Endothelial cell of umbilical vein (primary cell): ENCODE measurements around the gene RUSF1. TPM values are rescaled to one million over a fixed set of nuclear protein-coding genes. Genes with fewer than 3 reads are reported as not detected.
"Not testable (repeated sequence)": the region's sequence is repeated elsewhere in the genome, so short reads cannot be mapped to it uniquely, and the experiment has no call there.

Experiments
- BruUV-seq: library from RNA; stranded (reverse); fragments of 400-500 nt; replicated peaks from 2 replicates; lab custom pipeline; 2021; lab: Mats Ljungman, UMichigan
- CTCF ChIA-PET: fragments of 300-600, 350-600 bp; sonication (Branson Sonifier 250); formaldehyde crosslinking; loops from one replicate; lab custom pipeline; 2021; ENCODE audit warnings: antibody characterized with exemption, inconsistent platforms; lab: Charles Lee
- POLR2A ChIA-PET: fragments of 300-600, 350-600 bp; sonication (Branson Sonifier 250); formaldehyde crosslinking; loops from one replicate; lab custom pipeline; 2021; ENCODE audit warnings: antibody characterized with exemption, inconsistent platforms; lab: Charles Lee
- DNase-seq: peaks from one replicate; pipeline ENCODE4 v3.0.0-alpha.2; 2011; ENCODE audit warnings: low read depth, low spot score
- FAIRE-seq: peaks from 2 replicates; lab custom pipeline; 2011; peaks lifted over from hg19 to GRCh38; lab: Jason Lieb, UNC
- H2AFZ ChIP-seq: 2 replicates; pipeline ENCODE4 v1.6.0; 2012; ENCODE audit warnings: low read depth, low read length, control low read depth, inconsistent platforms
- H3K27ac ChIP-seq: 2 replicates; pipeline ENCODE4 v1.5.1; 2011; ENCODE audit warnings: low read depth, mild to moderate bottlenecking, control low read depth, low read length, moderate library complexity; ENCODE audit not compliant: insufficient read depth
- H3K27me3 ChIP-seq, 2 experiments: 2 replicates each; pipeline versions ENCODE4 v1.6.0 to v1.6.1; 2011; ENCODE audit warnings: low read length in 2 of 2, mixed read lengths in 1 of 2; ENCODE audit not compliant: control insufficient read depth in 2 of 2, insufficient read depth in 2 of 2
- H3K36me3 ChIP-seq, 2 experiments: 2 replicates in 1 of 2; 3 replicates in 1 of 2; pipeline ENCODE4 v1.5.1; 2011; ENCODE audit warnings: low read length in 2 of 2, mild to moderate bottlenecking in 1 of 2, moderate library complexity in 1 of 2; ENCODE audit not compliant: control insufficient read depth in 2 of 2, insufficient read depth in 2 of 2; ENCODE audit errors: extremely low read depth in 1 of 2
- H3K4me1 ChIP-seq: 3 replicates; pipeline ENCODE4 v1.5.1; 2011; ENCODE audit warnings: mild to moderate bottlenecking, low read length; ENCODE audit not compliant: control insufficient read depth, insufficient read depth; ENCODE audit errors: extremely low read depth
- H3K4me2 ChIP-seq: 2 replicates; pipeline ENCODE4 v1.6.1; 2011; ENCODE audit warnings: low read length, control low read depth, mixed read lengths; ENCODE audit not compliant: insufficient read depth
- H3K4me3 ChIP-seq, 3 experiments: fragments of 200-600 bp in 1 of 3; sonication (generic), shearing (Covaris generic) in 1 of 3; replicated peaks in 1 of 3; 2 replicates each; pipeline ENCODE4 v1.5.1; 2011 to 2016; ENCODE audit warnings: control low read depth in 3 of 3, low read length in 3 of 3, mild to moderate bottlenecking in 2 of 3, inconsistent platforms in 1 of 3, low read depth in 1 of 3, moderate library complexity in 1 of 3; ENCODE audit not compliant: insufficient read depth in 1 of 3
- H3K79me2 ChIP-seq: 2 replicates; pipeline ENCODE4 v1.6.0; 2012; ENCODE audit warnings: low read length, inconsistent platforms; ENCODE audit not compliant: control insufficient read depth, insufficient read depth
- H3K9ac ChIP-seq: replicated peaks from 2 replicates; pipeline ENCODE3; 2011; ENCODE audit warnings: low read length, control low read depth; ENCODE audit not compliant: insufficient read depth; ENCODE audit errors: extremely low read depth
- H3K9me1 ChIP-seq: replicated peaks from 3 replicates; pipeline ENCODE4 v1.6.0; 2011; ENCODE audit warnings: mild to moderate bottlenecking, low read length; ENCODE audit not compliant: control insufficient read depth, insufficient read depth; ENCODE audit errors: extremely low read depth
- H3K9me3 ChIP-seq: replicated peaks from 2 replicates; pipeline ENCODE4 v1.5.1; 2012; ENCODE audit warnings: low read length, inconsistent platforms; ENCODE audit not compliant: control insufficient read depth, insufficient read depth
- H4K20me1 ChIP-seq: replicated peaks from 2 replicates; pipeline ENCODE3; 2011; ENCODE audit warnings: mild to moderate bottlenecking, low read length; ENCODE audit not compliant: control insufficient read depth, insufficient read depth; ENCODE audit errors: extremely low read depth
- EZH2 ChIP-seq: IDR thresholded peaks from 2 replicates; pipeline ENCODE4 v1.6.1; 2012; ENCODE audit warnings: borderline replicate concordance, low read depth, mild to moderate bottlenecking, moderate library complexity, low read length, inconsistent platforms; ENCODE audit not compliant: severe bottlenecking
- FOS ChIP-seq: IDR thresholded peaks from 2 replicates; pipeline ENCODE4 v1.6.1; 2011; ENCODE audit warnings: mild to moderate bottlenecking, low read length, moderate library complexity, borderline replicate concordance; ENCODE audit not compliant: insufficient read depth
- GATA2 ChIP-seq: IDR thresholded peaks from 2 replicates; pipeline ENCODE4 v1.7.0; 2011; ENCODE audit warnings: low read depth, mild to moderate bottlenecking, moderate library complexity, mixed read lengths, low read length; ENCODE audit not compliant: insufficient read length, insufficient read depth
- JUN ChIP-seq: IDR thresholded peaks from 2 replicates; pipeline ENCODE4 v1.6.1; 2011; ENCODE audit warnings: borderline replicate concordance, low read depth; ENCODE audit not compliant: insufficient read length, insufficient read depth
- MYC ChIP-seq: IDR thresholded peaks from one replicate; pipeline ENCODE4 v1.6.1; 2011; ENCODE audit warnings: mild to moderate bottlenecking, low read depth, low read length
- POLR2A ChIP-seq: IDR thresholded peaks from 2 replicates; pipeline ENCODE4 v1.6.1; 2012; ENCODE audit warnings: low read depth, mild to moderate bottlenecking, control low read depth, low read length
- POLR2AphosphoS5 ChIP-seq: IDR thresholded peaks from 2 replicates; pipeline ENCODE4 v1.6.1; 2012; ENCODE audit warnings: low read depth, mild to moderate bottlenecking, control low read depth, low read length, moderate library complexity; ENCODE audit not compliant: insufficient read depth
- dilution Hi-C: fragments of 300-500 bp; cut with MboI; formaldehyde crosslinking; loops from one replicate; pipeline ENCODE4 v1.15.0; 2019; ENCODE audit warnings: low sequenced_read_pairs; ENCODE audit not compliant: extremely low pct_ligation_motif_present
- intact Hi-C: fragments of 100-400 bp; cut with micrococcal nuclease; formaldehyde crosslinking; loops from one replicate; pipeline ENCODE4 v1.10.0; 2022
- polyA plus RNA-seq, 4 experiments: library from polyadenylated mRNA; depleted of rRNA in 3 of 4; stranded (reverse) in 3 of 4; unstranded in 1 of 4; fragments of >200 nt; gene quantifications; 2 replicates each; pipeline versions ENCODE4 v1.2.1 to v1.2.3, GENCODE V29; 2011 to 2012; ENCODE audit warnings: missing spikeins in 1 of 4
- total RNA-seq: library from RNA; stranded (reverse); gene quantifications from 2 replicates; pipeline ENCODE4 v1.2.3, GENCODE V29; 2021
- TF ChIP-seq, protein P1 (sequence below), 2 donors: IDR thresholded peaks; 1 replicate in 1 of 2; 2 replicates in 1 of 2; pipeline ENCODE4 v1.5.1; 2011; ENCODE audit warnings: low read length in 2 of 2, mild to moderate bottlenecking in 2 of 2, moderate library complexity in 2 of 2, control low read depth in 1 of 2, inconsistent platforms in 1 of 2, low read depth in 1 of 2; ENCODE audit not compliant: insufficient read depth in 1 of 2; ENCODE audit errors: extremely low read depth in 1 of 2
- TF ChIP-seq, protein P2 (sequence below): IDR thresholded peaks from 2 replicates; pipeline ENCODE4 v1.6.1; 2011; ENCODE audit not compliant: insufficient read depth, insufficient read length

Gene RUSF1
- total and polyA plus RNA-seq, 2 donors (not counting 3 experiments of a cell fraction or from before 2014, with no cell fraction given): 36.4 to 40.3 TPM

- dilution Hi-C loops (no loop called here), intact Hi-C loops (no loop called here)
- Histone ChIP-seq H3K79me2 (peaks cover 11% of the 10 kb centered on the region), H3K4me3 (no peak overlapping the region), H3K27ac (no peak overlapping the region), H4K20me1 (no peaks in the 10 kb centered on the region), H3K4me2 (no peak overlapping the region), H3K4me1 (peaks cover 17% of the 10 kb centered on the region), H2AFZ (no peak overlapping the region), H3K9ac (no peak overlapping the region), H3K36me3 (no peaks in the 10 kb centered on the region), H3K27me3 (no peaks in the 10 kb centered on the region), H3K9me1 (no peaks in the 10 kb centered on the region), H3K9me3 (no peaks in the 10 kb centered on the region)
- FAIRE-seq (no peak), DNase-seq (no peak)
- ChIA-PET POLR2A (interaction anchor here (1.8 kb wide), 1 partner anchor 8 kb away, joined by 5 read pairs; the partner anchor contains the start of gene ZNF843), CTCF (interaction anchor here (0.7 to 3.1 kb wide), 12 partner anchors 8 to 498 kb away, joined by 3 to 39 read pairs (median 3); partner anchors contain the start of genes FUS, KAT8 and ZNF843)
- BruUV-seq: no TSS peak
- TF ChIP-seq MYC: no peak
- no peak for TF ChIP-seq FOS
- TF ChIP-seq, protein P1, sequence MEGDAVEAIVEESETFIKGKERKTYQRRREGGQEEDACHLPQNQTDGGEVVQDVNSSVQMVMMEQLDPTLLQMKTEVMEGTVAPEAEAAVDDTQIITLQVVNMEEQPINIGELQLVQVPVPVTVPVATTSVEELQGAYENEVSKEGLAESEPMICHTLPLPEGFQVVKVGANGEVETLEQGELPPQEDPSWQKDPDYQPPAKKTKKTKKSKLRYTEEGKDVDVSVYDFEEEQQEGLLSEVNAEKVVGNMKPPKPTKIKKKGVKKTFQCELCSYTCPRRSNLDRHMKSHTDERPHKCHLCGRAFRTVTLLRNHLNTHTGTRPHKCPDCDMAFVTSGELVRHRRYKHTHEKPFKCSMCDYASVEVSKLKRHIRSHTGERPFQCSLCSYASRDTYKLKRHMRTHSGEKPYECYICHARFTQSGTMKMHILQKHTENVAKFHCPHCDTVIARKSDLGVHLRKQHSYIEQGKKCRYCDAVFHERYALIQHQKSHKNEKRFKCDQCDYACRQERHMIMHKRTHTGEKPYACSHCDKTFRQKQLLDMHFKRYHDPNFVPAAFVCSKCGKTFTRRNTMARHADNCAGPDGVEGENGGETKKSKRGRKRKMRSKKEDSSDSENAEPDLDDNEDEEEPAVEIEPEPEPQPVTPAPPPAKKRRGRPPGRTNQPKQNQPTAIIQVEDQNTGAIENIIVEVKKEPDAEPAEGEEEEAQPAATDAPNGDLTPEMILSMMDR (IDR thresholded peaks at IDR 0.05; ENCODE audit: extremely low read depth in 1 of 2, insufficient read depth in 1 of 2, low read depth in 1 of 2, low read length in 2 of 2): no peak
- TF ChIP-seq EZH2: no peak
- TF ChIP-seq POLR2A: no peak
- TF ChIP-seq, protein P2, sequence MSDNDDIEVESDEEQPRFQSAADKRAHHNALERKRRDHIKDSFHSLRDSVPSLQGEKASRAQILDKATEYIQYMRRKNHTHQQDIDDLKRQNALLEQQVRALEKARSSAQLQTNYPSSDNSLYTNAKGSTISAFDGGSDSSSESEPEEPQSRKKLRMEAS: no peak
- no peak for TF ChIP-seq GATA2
- TF ChIP-seq POLR2AphosphoS5: no peak
- no peak for TF ChIP-seq JUN
Measured at GRCh38 chr16:31451201-31451600, 57.0 kb downstream of the RUSF1 start.

DNA sequence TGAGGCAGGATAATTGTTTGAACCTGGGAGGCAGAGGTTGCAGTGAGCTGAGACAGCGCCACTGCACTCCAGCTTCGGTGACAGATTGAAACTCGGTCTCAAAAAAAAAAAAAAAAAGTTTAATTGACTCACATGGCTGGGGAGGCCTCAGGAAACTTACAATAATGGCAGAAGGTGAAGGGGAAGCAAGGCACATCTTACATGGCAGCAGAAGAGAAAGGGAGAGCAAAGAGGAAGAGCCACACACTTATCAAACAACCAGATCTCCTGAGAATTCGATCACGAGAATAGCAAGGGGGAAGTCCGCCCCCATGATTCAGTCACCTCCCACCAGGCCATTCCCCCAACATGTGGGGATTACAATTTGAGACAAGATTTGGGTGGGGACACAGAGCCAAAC, 62.3 kb downstream of the RUSF1 start:
- BruUV-seq, H2AFZ ChIP-seq, H3K79me2 ChIP-seq, H3K27ac ChIP-seq, DNase-seq, H3K36me3 ChIP-seq, H4K20me1 ChIP-seq, H3K4me2 ChIP-seq, H3K4me1 ChIP-seq, H3K27me3 ChIP-seq, H3K4me3 ChIP-seq, intact Hi-C loops, H3K9me1 ChIP-seq, dilution Hi-C loops, H3K9ac ChIP-seq, H3K9me3 ChIP-seq, FAIRE-seq: not testable (repeated sequence)
- ChIA-PET POLR2A (interaction anchor here (0.7 kb wide), 3 partner anchors 13 to 463 kb away, joined by 4 to 5 read pairs (median 4); no protein-coding TSS in a partner anchor), CTCF (interaction anchor here (1.4 to 1.5 kb wide), 2 partner anchors 12 to 15 kb away, joined by 5 to 6 read pairs; no protein-coding TSS in a partner anchor)
